ENCODE data around the gene MXRA7. TPM values are rescaled to one million over a fixed set of nuclear protein-coding genes. Genes with fewer than 3 reads are reported as not detected.
"Not testable (repeated sequence)": the region's sequence is repeated elsewhere in the genome, so short reads cannot be mapped to it uniquely, and the experiment has no call there.

The MXRA7 gene
- polyA plus RNA-seq, 10 donors = 124 to 181 (median 140) TPM

DNA sequence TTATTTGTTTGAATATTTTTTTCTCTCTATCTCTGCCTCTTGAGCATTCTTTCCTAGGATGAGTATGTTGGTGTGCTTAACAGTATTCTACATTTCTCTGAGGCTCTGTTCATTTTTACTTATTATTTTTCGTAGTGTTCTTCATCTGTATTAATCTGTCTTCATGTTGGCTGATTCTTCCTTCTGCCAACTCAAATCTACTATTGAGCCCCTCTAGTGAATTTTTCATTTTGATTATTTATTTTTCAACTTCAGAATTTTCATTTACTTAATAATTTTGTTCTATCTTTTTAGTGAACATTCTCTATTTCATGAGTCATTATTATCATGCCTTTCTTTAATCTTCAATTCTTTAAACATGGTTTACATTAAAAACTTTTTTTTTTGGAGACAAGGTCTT, 64.1 kb downstream of the MXRA7 start:
- no peak for DNase-seq

DNA sequence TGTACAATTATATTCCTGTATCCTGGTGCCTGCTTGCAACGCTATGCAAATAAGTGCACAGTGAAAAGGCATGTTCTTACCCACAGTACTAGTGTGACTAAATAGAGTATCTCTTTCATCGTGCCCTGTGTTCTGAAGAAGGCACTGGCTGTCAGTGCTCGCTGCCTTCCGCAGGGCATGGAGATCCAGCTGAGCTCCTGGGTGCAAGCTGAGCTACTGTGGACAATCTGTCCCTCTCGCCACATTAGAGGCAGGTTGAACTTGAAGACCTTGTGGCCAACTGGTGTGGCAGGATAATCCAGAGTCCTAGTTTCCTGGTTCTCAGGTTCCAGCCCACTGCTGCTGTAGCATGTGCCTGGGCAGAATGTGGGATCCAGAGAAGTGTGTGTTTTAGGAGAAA, 65.3 kb downstream of the MXRA7 start:
- DNase-seq = no peak

GRCh38 chr17:76644995-76645394, 65.8 kb downstream of the MXRA7 start:
- DNase-seq = no peak

DNA sequence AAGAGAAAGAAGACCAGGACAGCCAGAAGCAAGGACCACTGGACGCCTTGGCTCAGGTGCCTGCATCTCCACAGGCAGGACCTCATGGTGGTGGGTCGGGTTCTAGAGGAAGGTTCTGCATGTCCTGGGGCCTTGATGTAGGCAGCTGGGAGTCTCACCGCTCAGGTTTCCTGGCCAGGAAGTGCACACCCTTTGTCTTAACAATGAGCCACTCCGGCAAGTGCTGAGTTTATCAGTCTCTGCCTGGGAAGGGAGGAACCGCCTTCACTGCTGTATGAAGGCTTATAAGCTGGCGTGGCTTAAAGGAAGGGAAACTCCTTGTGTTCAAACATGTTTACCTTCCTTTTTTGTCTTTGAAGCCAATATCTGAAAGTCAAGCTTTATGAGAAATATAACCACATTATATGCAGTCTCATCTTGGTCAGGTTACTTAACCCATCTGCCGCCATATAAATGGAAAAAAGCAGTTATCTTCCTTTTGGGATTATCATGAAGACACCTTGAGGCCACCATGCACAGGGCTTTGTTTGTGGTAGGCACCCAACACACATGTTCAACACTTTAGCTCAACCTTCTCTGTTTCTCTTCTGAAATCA, 67.1 kb downstream of the MXRA7 start, which contains the start of gene ST6GALNAC1:
ST6GALNAC1 (minus strand) TSS at position 205 of the 596 bp plus-strand sequence; CDS start at position 86, 119 bp downstream.
- DNase-seq = no peak

DNA sequence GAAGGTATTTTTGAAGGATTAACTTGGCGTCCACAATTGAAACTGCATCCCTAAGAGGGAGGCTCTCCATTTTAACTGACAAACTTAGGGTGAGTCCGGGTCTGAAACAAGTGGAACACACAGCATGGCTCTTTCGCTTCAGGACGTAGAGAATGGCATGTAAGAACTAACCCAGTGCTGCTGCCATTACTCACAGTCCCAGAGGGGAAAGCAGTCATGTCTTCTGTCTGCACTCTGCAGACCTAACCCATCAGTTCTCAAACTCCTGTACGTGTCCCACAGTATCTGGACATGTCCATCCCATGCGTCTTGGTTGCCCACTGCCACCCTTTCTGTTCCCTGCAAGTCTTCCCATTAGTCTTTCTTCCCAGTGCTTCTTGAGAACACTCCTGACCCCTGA, 67.8 kb downstream of the MXRA7 start:
- DNase-seq = no peak

DNA sequence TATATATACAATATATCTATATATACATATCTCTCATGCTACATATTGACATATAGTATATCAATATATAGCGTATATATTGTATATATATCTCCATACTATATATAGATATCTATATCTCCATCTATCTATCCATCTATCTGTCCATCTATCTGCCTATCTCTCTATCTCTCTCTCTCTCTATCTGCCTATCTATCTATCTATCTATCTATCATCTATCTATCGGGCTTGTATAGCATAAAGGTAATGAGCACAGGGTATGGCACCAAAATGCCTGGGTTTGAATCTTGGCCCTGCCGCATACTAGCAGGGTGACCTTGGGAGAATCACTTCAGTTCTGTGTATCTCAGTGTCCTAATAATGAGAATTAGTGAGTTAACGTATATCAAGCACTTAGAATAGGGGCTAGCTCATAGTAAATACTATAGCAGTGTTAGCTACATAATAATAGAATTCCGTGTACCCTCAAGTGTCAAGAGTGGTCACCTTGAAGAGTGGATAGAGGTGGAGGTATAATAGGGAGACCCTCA, 68.7 kb downstream of the MXRA7 start:
- no peak for DNase-seq

DNA sequence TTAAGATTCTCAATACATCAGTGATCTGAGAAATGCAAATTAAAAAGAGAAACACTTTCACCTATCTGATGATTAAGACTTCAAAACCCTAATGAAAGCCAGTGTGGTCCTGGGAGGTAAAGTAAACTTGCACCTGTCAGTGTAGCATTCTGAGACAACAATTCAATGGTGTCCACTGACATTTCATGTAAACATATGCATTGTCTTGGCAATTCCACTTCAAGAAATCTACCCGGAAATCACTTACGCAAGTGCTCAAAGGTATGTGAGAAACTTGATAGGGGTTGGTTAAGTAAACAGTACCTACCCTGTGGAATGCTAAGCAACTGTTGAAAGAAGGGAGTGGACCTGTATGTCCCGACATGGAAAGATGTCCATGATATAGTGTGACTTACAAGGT, 69.3 kb downstream of the MXRA7 start:
- DNase-seq = no peak

GRCh38 chr17:76640550-76641380, 70.0 kb downstream of the MXRA7 start:
- no peak for DNase-seq

GRCh38 chr17:76638263-76638662, 72.5 kb downstream of the MXRA7 start:
- no peak for DNase-seq

- DNase-seq = not testable (repeated sequence)
Observed at GRCh38 chr17:76636486-76637206, 74.1 kb downstream of the MXRA7 start.

- no peak for DNase-seq
Observed at GRCh38 chr17:76635659-76636360, 75.0 kb downstream of the MXRA7 start.

DNA sequence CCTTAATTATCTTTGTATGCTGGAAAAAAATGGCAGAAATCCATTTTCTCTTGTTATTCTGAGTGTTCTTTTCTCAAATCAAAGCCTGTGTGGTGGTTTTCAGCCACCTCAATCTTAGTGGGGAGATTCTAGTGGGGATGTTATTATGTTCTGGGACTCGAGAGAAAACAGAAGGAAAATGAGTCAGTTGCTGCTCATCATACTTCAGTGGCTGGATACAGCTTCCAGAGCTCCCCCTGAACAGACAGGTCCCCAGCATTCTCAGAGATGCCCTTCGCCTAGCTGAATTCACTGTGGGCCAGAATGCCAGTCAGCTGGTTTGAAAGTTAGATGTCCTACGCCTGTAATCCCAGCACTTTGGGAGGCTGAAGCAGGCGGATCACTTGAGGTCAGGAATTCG, 75.7 kb downstream of the MXRA7 start:
- no peak for DNase-seq

GRCh38 chr17:76633628-76634328, 77.0 kb downstream of the MXRA7 start:
- no peak for DNase-seq

DNA sequence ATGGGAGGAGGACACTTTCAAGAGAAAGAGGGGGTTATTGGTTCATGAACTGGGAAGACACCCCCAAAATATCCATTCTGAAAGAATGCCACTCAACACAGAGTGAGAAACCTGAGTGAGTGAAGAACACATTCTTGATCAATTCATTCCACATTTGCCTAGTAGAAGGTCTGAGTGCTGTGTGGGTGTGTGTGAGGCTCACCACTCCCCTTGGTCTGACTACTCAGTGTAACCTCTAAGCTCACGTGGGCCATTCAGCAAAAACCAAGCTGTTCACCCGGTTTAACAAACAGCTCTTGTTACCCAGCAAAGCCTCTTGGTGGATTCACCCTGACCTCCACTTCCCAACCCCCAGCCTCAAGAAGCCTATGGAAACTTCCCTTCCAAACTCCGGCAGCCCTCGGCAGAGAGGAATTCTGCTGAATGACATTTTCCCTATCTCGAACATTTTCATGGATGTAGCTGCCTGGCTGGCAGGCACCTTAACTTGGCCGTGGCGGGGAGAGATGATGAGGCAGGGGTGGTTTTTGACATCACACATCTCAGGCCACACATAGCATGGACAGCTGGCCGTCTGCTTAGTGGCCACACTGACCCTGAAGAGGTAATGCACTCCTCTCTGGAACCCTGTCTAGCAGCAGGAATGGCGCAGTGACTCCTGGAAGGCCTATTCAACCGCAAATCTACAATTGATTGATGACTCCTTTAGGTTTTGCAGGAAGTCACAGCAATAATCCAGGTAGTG, 78.8 kb downstream of the MXRA7 start:
- no peak for DNase-seq

- no peak for DNase-seq
Observed at GRCh38 chr17:76630151-76630550, 80.6 kb downstream of the MXRA7 start.

Other genes with a start within 250 kb of the MXRA7 start
- gene AANAT, start 243.4 kb downstream of the MXRA7 start, polyA plus RNA-seq (ENCODE audit: insufficient read length in 10 of 10) = under 1 TPM in 6 of 10 donors, not detected in 4; 0.17 to 0.83 (median 0.40) TPM
- 1 to 10 TPM; 5.1 to 7.1 (median 6.0) TPM for gene RHBDF2, start 209.5 kb downstream of the MXRA7 start, polyA plus RNA-seq (ENCODE audit: insufficient read length in 10 of 10)
- 10 to 100 TPM in 9 of 10 donors, 1 to 10 TPM in 1; 9.1 to 18.4 (median 15.8) TPM for gene CYGB, start 173.3 kb downstream of the MXRA7 start, polyA plus RNA-seq (ENCODE audit: insufficient read length in 10 of 10)
- gene PRCD, start 170.9 kb downstream of the MXRA7 start, polyA plus RNA-seq (ENCODE audit: insufficient read length in 10 of 10) = 1 to 10 TPM; 1.6 to 6.6 (median 3.0) TPM
- gene ST6GALNAC2, start 125.1 kb downstream of the MXRA7 start, polyA plus RNA-seq (ENCODE audit: insufficient read length in 10 of 10) = 1 to 10 TPM; 1.3 to 7.4 (median 2.2) TPM
- gene ST6GALNAC1, start 67.2 kb downstream of the MXRA7 start, polyA plus RNA-seq (ENCODE audit: insufficient read length in 10 of 10) = 1 to 10 TPM in 4 of 10 donors, under 1 TPM in 6; 0.25 to 1.3 (median 0.60) TPM
- gene JMJD6, start 15.6 kb upstream of the MXRA7 start, polyA plus RNA-seq (ENCODE audit: insufficient read length in 10 of 10) = 10 to 100 TPM; 19.8 to 24.2 (median 21.3) TPM
- 10 to 100 TPM; 20.6 to 26.1 (median 21.3) TPM for gene METTL23, start 15.9 kb upstream of the MXRA7 start, polyA plus RNA-seq (ENCODE audit: insufficient read length in 10 of 10)
- gene SRSF2, start 26.4 kb upstream of the MXRA7 start, polyA plus RNA-seq (ENCODE audit: insufficient read length in 10 of 10) = 100 to 1,000 TPM; 177 to 286 (median 221) TPM
- 10 to 100 TPM; 29.0 to 48.4 (median 35.9) TPM for gene MFSD11, start 27.2 kb upstream of the MXRA7 start, polyA plus RNA-seq (ENCODE audit: insufficient read length in 10 of 10)
- gene MGAT5B, start 157.4 kb upstream of the MXRA7 start, polyA plus RNA-seq (ENCODE audit: insufficient read length in 10 of 10) = 1 to 10 TPM in 1 of 10 donors, under 1 TPM in 9; 0.27 to 1.1 (median 0.70) TPM

All from muscle of back (tissue), 11 donors.